ENCODE results near the gene DIPK1B. TPM values are rescaled to one million over a fixed set of nuclear protein-coding genes. Genes with fewer than 3 reads are reported as not detected.

Gene DIPK1B
- total and polyA plus RNA-seq, 2 experiments from 2014 or later, result 18.7 to 60.0 TPM

- Histone ChIP-seq H3F3A (replicated peaks; ENCODE audit: low read depth) (0 out of 2 replicates have a peak, but pooled peaks cover 3% of the 10 kb centered on the region), H3K27me3 (ENCODE audit: insufficient read depth) (no peaks in the 10 kb centered on the region), H3K79me2 (replicated peaks; ENCODE audit: insufficient read depth) (no peaks in the 10 kb centered on the region), H4K20me1 (replicated peaks; ENCODE audit: insufficient read depth) (no peaks in the 10 kb centered on the region), H3K36me3 (ENCODE audit: insufficient read depth) (no peaks in the 10 kb centered on the region), H3K9me2 (ENCODE audit: insufficient read depth) (no peaks in the 10 kb centered on the region), H2AFZ (no peak overlapping the region), H3K27ac (ENCODE audit: low read depth) (no peak overlapping the region), H3K4me1 (ENCODE audit: insufficient read depth) (no peaks in the 10 kb centered on the region; the same call in 1 of the 2 replicates), H3K4me2 (no peak overlapping the region), H3K4me3 (no peak overlapping the region)
- no peaks in the 10 kb centered on the region for H3K9me3 Mint-ChIP-seq
- H3K27me3 Mint-ChIP-seq (ENCODE audit: insufficient read depth, low read depth, poor library complexity), result peaks cover 18% of the 10 kb centered on the region
- no peak overlapping the region; the same call in 2 of the 3 replicates for H3K4me3 Mint-ChIP-seq
- DNase-seq (ENCODE audit: low spot score) (no peak), ATAC-seq (no peak)
- no peak for TF ChIP-seq EZH2 (IDR thresholded peaks at IDR 0.05; ENCODE audit: low read depth, unreplicated experiment)
- TF ChIP-seq ZNF331 (CRISPR knock-in tag; IDR thresholded peaks at IDR 0.05; ENCODE audit: low read depth), result no peak
- TF ChIP-seq ZNF114 (CRISPR knock-in tag; IDR thresholded peaks at IDR 0.05), result no peak
- no peak for TF ChIP-seq STAT1 (IDR thresholded peaks at IDR 0.05; ENCODE audit: unreplicated experiment)
- TF ChIP-seq CREB1 (CRISPR knock-in tag; IDR thresholded peaks at IDR 0.05; ENCODE audit: low read depth), result no peak
- no peak for TF ChIP-seq POLR2AphosphoS5 (IDR thresholded peaks at IDR 0.05; ENCODE audit: low read depth)
- TF ChIP-seq ETS1 (IDR thresholded peaks at IDR 0.05), result no peak
- TF ChIP-seq JUNB (IDR thresholded peaks at IDR 0.05; ENCODE audit: unreplicated experiment), result no peak
- TF ChIP-seq EZH2phosphoT487 (IDR thresholded peaks at IDR 0.05; ENCODE audit: unreplicated experiment), result no peak
- no peak for TF ChIP-seq REST (IDR thresholded peaks at IDR 0.05; ENCODE audit: unreplicated experiment)
- no peak for TF ChIP-seq ZNF462 (CRISPR knock-in tag; IDR thresholded peaks at IDR 0.05)
- no peak for TF ChIP-seq CTCF (conservative IDR thresholded peaks at IDR 0.05; ENCODE audit: low read depth in 2 of 2)
- no peak for TF ChIP-seq NANOG (IDR thresholded peaks at IDR 0.05; ENCODE audit: borderline replicate concordance)
- no peak overlapping the region for H3K27ac Mint-ChIP-seq
- H3K36me3 Mint-ChIP-seq (ENCODE audit: low read depth), result no peaks in the 10 kb centered on the region
- H3K4me1 Mint-ChIP-seq, result peaks cover 12% of the 10 kb centered on the region
Measured at GRCh38 chr9:136693135-136693489, 19.3 kb upstream of the DIPK1B start.

All from GM23338 (cell line).